Right lobe of liver (tissue), 6 donors: ENCODE measurements around the gene IGFBPL1. TPM values are rescaled to one million over a fixed set of nuclear protein-coding genes. Genes with fewer than 3 reads are reported as not detected.

ENCODE experiments used
- ATAC-seq, 4 donors: fragments of 200-7000 bp; cut with Tn5 transposase; one replicate each; pipeline ENCODE4 v1.9.1; 2020; ENCODE audit warnings: mild to moderate bottlenecking in 4 of 4, moderate library complexity in 4 of 4
- DNase-seq, 3 donors: peaks; one replicate each; pipeline ENCODE4 v3.0.0-alpha.2; 2020
- H3K27ac ChIP-seq, 3 donors: fragments of 200-600 bp; one replicate each; pipeline ENCODE4 v1.8.0; 2022
- H3K27me3 ChIP-seq, 2 donors: fragments of 200-600 bp; one replicate each; pipeline ENCODE4 v1.8.0; 2022
- H3K36me3 ChIP-seq, 4 donors: fragments of 200-600 bp; sonication (generic) in 1 of 4; one replicate each; pipeline versions ENCODE4 v1.5.1 to v1.8.0; 2017 to 2022; ENCODE audit warnings: control low read depth in 1 of 4
- H3K4me1 ChIP-seq, 4 donors: fragments of 200-600 bp; sonication (generic) in 1 of 4; one replicate each; pipeline versions ENCODE4 v1.5.1 to v1.8.0; 2017 to 2022; ENCODE audit warnings: control low read depth in 1 of 4
- H3K4me3 ChIP-seq, 3 donors: fragments of 200-600 bp; one replicate each; pipeline ENCODE4 v1.8.0; 2022
- H3K9me3 ChIP-seq, 4 donors: fragments of 200-600 bp; sonication (generic) in 1 of 4; one replicate each; pipeline versions ENCODE4 v1.5.1 to v1.8.0; 2017 to 2022; ENCODE audit warnings: control low read depth in 1 of 4
- CTCF ChIP-seq, 4 donors: fragments of 200-600 bp in 3 of 4; fragments of 450-650 bp in 1 of 4; IDR thresholded peaks; one replicate each; pipeline versions ENCODE4 v1.5.1 to v1.8.0; 2016 to 2022; ENCODE audit warnings: antibody characterized with exemption in 4 of 4, mild to moderate bottlenecking in 2 of 4
- POLR2A ChIP-seq: fragments of 450-650 bp; IDR thresholded peaks from one replicate; pipeline ENCODE4 v1.6.1; 2017; ENCODE audit warnings: antibody characterized with exemption, mild to moderate bottlenecking
- WGBS: methylation state at CpG from one replicate; pipeline ENCODE4 v1.1.6; 2018; ENCODE audit warnings: low coverage, low lambda C conversion rate; ENCODE audit not compliant: insufficient coverage; ENCODE audit errors: missing lambda C conversion rate; 5-methylcytosine and 5-hydroxymethylcytosine counted together
- intact Hi-C, 2 donors: fragments of 100-400 bp; cut with DNase I; formaldehyde crosslinking; loops; one replicate each; pipeline versions ENCODE4 v1.11.2 to v1.14.1; 2022
- total RNA-seq, 6 experiments: library from RNA; depleted of rRNA in 2 of 6; stranded (reverse); fragments of >200 nt in 2 of 6; fragmentation: NEBNext Ultra II Directional in 3 of 6; extraction: Animal tissue kit (Norgen Biotek cat#: 25700) in 3 of 6; gene quantifications; one replicate each; pipeline versions ENCODE4 v1.1.0 to v1.2.4, GENCODE V29; 2016 to 2023
- donor health status: DM: no; HTN: yes; CAD: no.
- donor health status: DM: no; HTN: no; CAD: no.
- donor health status: DM: no; HTN: no; CAD: no.
- donor health status: DM: no; HTN: yes; CAD: no.
- donor health status: DM: no; HTN: yes; CAD: no.

Gene IGFBPL1
- total RNA-seq, 6 experiments from 2014 or later = 0.20 to 2.7 (median 0.44) TPM; not detected in 1

GRCh38 chr9:38362852-38363588, 61.2 kb downstream of the IGFBPL1 start:
- 16% methylated on average over 14 of the region's 21 CpGs for WGBS
- H3K4me3 ChIP-seq = no peak overlapping the region
- peaks cover 0 to 4% (median 0%) of the 10 kb centered on the region in 4 donors for H3K4me1 ChIP-seq
- H3K27ac ChIP-seq = no peak overlapping the region
- ATAC-seq (peak; percentile 89 to 95 (median 92)), DNase-seq (peak in 2 of 3 donors; percentile 47 to 50)
- intact Hi-C loops = loop anchor here in 1 of 2 donors (5.0 kb wide), 1 partner anchor 44 kb away; no protein-coding TSS in a partner anchor
- TF ChIP-seq POLR2A = no peak
- peak; percentile 60 to 71 (median 66) for TF ChIP-seq CTCF (IDR thresholded peaks at IDR 0.05)
- no peaks in the 10 kb centered on the region for H3K36me3 ChIP-seq
- no peaks in the 10 kb centered on the region for H3K27me3 ChIP-seq
- H3K9me3 ChIP-seq = no peaks in the 10 kb centered on the region

- no peaks in the 10 kb centered on the region for H3K27me3 ChIP-seq
- TF ChIP-seq CTCF (IDR thresholded peaks at IDR 0.05) (no peak), POLR2A (no peak)
- ATAC-seq (no peak), DNase-seq (peak in 2 of 3 donors; percentile 11 to 14)
- no peaks in the 10 kb centered on the region for H3K36me3 ChIP-seq
- H3K9me3 ChIP-seq = no peaks in the 10 kb centered on the region
- peaks cover 0 to 4% (median 0%) of the 10 kb centered on the region in 4 donors for H3K4me1 ChIP-seq
- H3K27ac ChIP-seq = no peak overlapping the region
- H3K4me3 ChIP-seq = no peak overlapping the region
- WGBS = 70% methylated on average over 3 of the region's 6 CpGs
- intact Hi-C loops = loop anchor here in 1 of 2 donors (5.0 kb wide), 1 partner anchor 46 kb away; no protein-coding TSS in a partner anchor
These were observed 62.8 kb downstream of the IGFBPL1 start for GRCh38 chr9:38361473-38361850.

DNA sequence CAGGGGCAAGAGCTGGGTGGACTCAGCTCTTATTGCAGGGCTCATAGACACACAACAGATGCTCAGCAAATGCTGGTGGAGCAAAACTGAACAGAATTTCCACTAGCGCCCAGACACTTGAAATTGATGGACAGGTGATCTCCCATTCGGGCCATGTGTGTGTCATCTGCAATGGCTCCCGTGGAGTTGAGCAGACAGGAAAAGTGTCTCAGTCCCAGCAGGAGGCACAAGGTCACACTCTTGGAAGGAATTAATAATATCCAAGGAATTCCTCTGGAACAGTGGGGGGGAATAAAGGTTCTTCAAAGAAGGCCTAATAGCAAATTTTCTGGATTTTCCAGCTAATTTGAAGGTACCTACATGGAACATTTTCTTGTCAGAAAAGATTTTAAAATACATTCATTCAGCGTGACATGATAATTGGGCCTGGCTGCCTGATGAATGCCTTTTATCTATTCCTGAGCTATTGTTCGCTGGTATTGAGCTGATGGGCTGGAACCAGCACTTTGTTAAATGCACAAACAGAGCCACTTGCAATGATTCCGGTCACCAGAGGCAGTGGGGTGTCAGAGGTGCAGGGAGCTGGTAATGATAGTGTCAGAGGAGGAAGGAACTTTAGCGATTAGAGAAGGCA, 63.3 kb downstream of the IGFBPL1 start:
- Histone ChIP-seq H3K36me3 (no peaks in the 10 kb centered on the region), H3K27me3 (no peaks in the 10 kb centered on the region), H3K4me1 (peaks cover 0 to 4% (median 0%) of the 10 kb centered on the region in 4 donors), H3K9me3 (no peaks in the 10 kb centered on the region), H3K27ac (no peak overlapping the region), H3K4me3 (no peak overlapping the region)
- WGBS = 69% methylated on average over 6 of the region's 7 CpGs
- intact Hi-C loops = loop anchor here in 1 of 2 donors (5.0 kb wide), 1 partner anchor 46 kb away; no protein-coding TSS in a partner anchor
- ATAC-seq = no peak
- peak in 1 of 3 donors; percentile 3 for DNase-seq
- no peak for TF ChIP-seq POLR2A
- TF ChIP-seq CTCF (IDR thresholded peaks at IDR 0.05) = no peak

- TF ChIP-seq CTCF (IDR thresholded peaks at IDR 0.05) (no peak), POLR2A (no peak)
- intact Hi-C loops = loop anchor here in 1 of 2 donors (5.0 to 10.0 kb wide), 2 partner anchors 47 to 435 kb away; no protein-coding TSS in a partner anchor
- no peaks in the 10 kb centered on the region for H3K36me3 ChIP-seq
- peak in 1 of 3 donors; percentile 31 for DNase-seq
- H3K27ac ChIP-seq = no peak overlapping the region
- H3K27me3 ChIP-seq = no peaks in the 10 kb centered on the region
- no peak overlapping the region for H3K4me3 ChIP-seq
- H3K9me3 ChIP-seq = no peaks in the 10 kb centered on the region
- H3K4me1 ChIP-seq = peaks cover 0 to 4% (median 0%) of the 10 kb centered on the region in 4 donors
- ATAC-seq = no peak
- WGBS = 42% methylated on average over 3 of the region's 5 CpGs
These were observed 64.4 kb downstream of the IGFBPL1 start for GRCh38 chr9:38359689-38360385.
